Astrocyte (in vitro differentiated cells and primary cell): ENCODE measurements around the gene USP6NL. TPM values are rescaled to one million over a fixed set of nuclear protein-coding genes. Genes with fewer than 3 reads are reported as not detected.

Experiments
- DNase-seq: peaks from one replicate; pipeline ENCODE4 v3.0.0-alpha.2; 2010; ENCODE audit warnings: low read depth
- FAIRE-seq: peaks from 2 replicates; lab custom pipeline; 2011; peaks lifted over from hg19 to GRCh38; lab: Jason Lieb, UNC
- H2AFZ ChIP-seq: 2 replicates; pipeline ENCODE4 v1.6.0; 2012; ENCODE audit warnings: low read depth, low read length, inconsistent platforms
- H3K27ac ChIP-seq: 2 replicates; pipeline ENCODE4 v1.5.1; 2011; ENCODE audit warnings: low read depth, low read length, inconsistent platforms
- H3K27me3 ChIP-seq: 2 replicates; pipeline ENCODE4 v1.6.0; 2011; ENCODE audit warnings: low read length, inconsistent platforms; ENCODE audit not compliant: insufficient read depth
- H3K36me3 ChIP-seq: 2 replicates; pipeline ENCODE4 v1.5.1; 2011; ENCODE audit warnings: low read length, inconsistent platforms; ENCODE audit not compliant: insufficient read depth
- H3K4me1 ChIP-seq: 2 replicates; pipeline ENCODE4 v1.5.1; 2011; ENCODE audit warnings: low read length, inconsistent platforms; ENCODE audit not compliant: insufficient read depth
- H3K4me2 ChIP-seq: 2 replicates; pipeline ENCODE4 v1.6.0; 2012; ENCODE audit warnings: low read length, inconsistent platforms
- H3K4me3 ChIP-seq: 2 replicates; pipeline ENCODE4 v1.5.1; 2011; ENCODE audit warnings: low read depth, mild to moderate bottlenecking, low read length, inconsistent platforms; ENCODE audit not compliant: insufficient read depth
- H3K79me2 ChIP-seq: 2 replicates; pipeline ENCODE4 v1.6.0; 2012; ENCODE audit warnings: mild to moderate bottlenecking, low read length, inconsistent platforms; ENCODE audit not compliant: insufficient read depth
- H3K9ac ChIP-seq: 2 replicates; pipeline ENCODE4 v1.6.0; 2012; ENCODE audit warnings: mild to moderate bottlenecking, low read length, inconsistent platforms
- H3K9me3 ChIP-seq: 2 replicates; pipeline ENCODE4 v1.5.1; 2012; ENCODE audit warnings: low read depth, mild to moderate bottlenecking, low read length, inconsistent platforms; ENCODE audit not compliant: insufficient read depth
- H4K20me1 ChIP-seq: 2 replicates; pipeline ENCODE4 v1.6.0; 2012; ENCODE audit warnings: low read length, inconsistent platforms; ENCODE audit not compliant: insufficient read depth
- H3K27ac Mint-ChIP-seq: one replicate; pipeline ENCODE4 v1.8.0; 2021; ENCODE audit warnings: mild to moderate bottlenecking, mixed read lengths; ENCODE audit not compliant: unreplicated experiment
- H3K27me3 Mint-ChIP-seq: one replicate; pipeline ENCODE4 v1.8.0; 2021; ENCODE audit warnings: low read depth, mixed read lengths; ENCODE audit not compliant: unreplicated experiment
- H3K36me3 Mint-ChIP-seq: one replicate; pipeline ENCODE4 v1.8.0; 2021; ENCODE audit warnings: low read depth, mixed read lengths; ENCODE audit not compliant: unreplicated experiment
- H3K4me1 Mint-ChIP-seq: one replicate; pipeline ENCODE4 v1.8.0; 2021; ENCODE audit warnings: low read depth, mixed read lengths; ENCODE audit not compliant: unreplicated experiment
- H3K4me3 Mint-ChIP-seq: one replicate; pipeline ENCODE4 v1.8.0; 2021; ENCODE audit warnings: mild to moderate bottlenecking, moderate library complexity, mixed read lengths; ENCODE audit not compliant: unreplicated experiment
- H3K9me3 Mint-ChIP-seq: one replicate; pipeline ENCODE4 v1.8.0; 2021; ENCODE audit warnings: mild to moderate bottlenecking, mixed read lengths; ENCODE audit not compliant: unreplicated experiment
- EZH2 ChIP-seq: IDR thresholded peaks from 2 replicates; pipeline ENCODE4 v1.6.1; 2012; ENCODE audit warnings: mild to moderate bottlenecking, low read length, inconsistent platforms; ENCODE audit not compliant: insufficient read depth
- total RNA-seq: library from RNA; stranded (reverse); gene quantifications from 2 replicates; pipeline ENCODE4 v1.2.1, GENCODE V29; 2021
- TF ChIP-seq, protein P1 (sequence below): IDR thresholded peaks from 2 replicates; pipeline ENCODE4 v1.5.1; 2011; ENCODE audit warnings: low read depth, mild to moderate bottlenecking, inconsistent platforms, low read length, moderate library complexity; ENCODE audit not compliant: insufficient read depth

USP6NL gene
- total RNA-seq, 1 donor from 2014 or later: 16.6 TPM

- Histone ChIP-seq H3K4me1 (peaks cover 5% of the 10 kb centered on the region), H3K36me3 (no peaks in the 10 kb centered on the region), H3K4me2 (peak overlapping the region; percentile 54), H2AFZ (no peak overlapping the region), H3K27me3 (no peaks in the 10 kb centered on the region), H4K20me1 (peaks cover 33% of the 10 kb centered on the region), H3K9me3 (no peaks in the 10 kb centered on the region), H3K27ac (no peak overlapping the region), H3K4me3 (no peak overlapping the region), H3K9ac (no peak overlapping the region), H3K79me2 (peaks cover 56% of the 10 kb centered on the region)
- FAIRE-seq (no peak), DNase-seq (no peak)
- peak overlapping the region; percentile 27 for H3K4me3 Mint-ChIP-seq
- H3K27me3 Mint-ChIP-seq: no peaks in the 10 kb centered on the region
- no peak overlapping the region for H3K27ac Mint-ChIP-seq
- H3K9me3 Mint-ChIP-seq: no peaks in the 10 kb centered on the region
- H3K4me1 Mint-ChIP-seq: peaks cover 17% of the 10 kb centered on the region
- peaks cover 2% of the 10 kb centered on the region for H3K36me3 Mint-ChIP-seq
- TF ChIP-seq, protein P1, sequence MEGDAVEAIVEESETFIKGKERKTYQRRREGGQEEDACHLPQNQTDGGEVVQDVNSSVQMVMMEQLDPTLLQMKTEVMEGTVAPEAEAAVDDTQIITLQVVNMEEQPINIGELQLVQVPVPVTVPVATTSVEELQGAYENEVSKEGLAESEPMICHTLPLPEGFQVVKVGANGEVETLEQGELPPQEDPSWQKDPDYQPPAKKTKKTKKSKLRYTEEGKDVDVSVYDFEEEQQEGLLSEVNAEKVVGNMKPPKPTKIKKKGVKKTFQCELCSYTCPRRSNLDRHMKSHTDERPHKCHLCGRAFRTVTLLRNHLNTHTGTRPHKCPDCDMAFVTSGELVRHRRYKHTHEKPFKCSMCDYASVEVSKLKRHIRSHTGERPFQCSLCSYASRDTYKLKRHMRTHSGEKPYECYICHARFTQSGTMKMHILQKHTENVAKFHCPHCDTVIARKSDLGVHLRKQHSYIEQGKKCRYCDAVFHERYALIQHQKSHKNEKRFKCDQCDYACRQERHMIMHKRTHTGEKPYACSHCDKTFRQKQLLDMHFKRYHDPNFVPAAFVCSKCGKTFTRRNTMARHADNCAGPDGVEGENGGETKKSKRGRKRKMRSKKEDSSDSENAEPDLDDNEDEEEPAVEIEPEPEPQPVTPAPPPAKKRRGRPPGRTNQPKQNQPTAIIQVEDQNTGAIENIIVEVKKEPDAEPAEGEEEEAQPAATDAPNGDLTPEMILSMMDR: no peak
- TF ChIP-seq EZH2: no peak
Observed at GRCh38 chr10:11609052-11609451, 2.4 kb downstream of the USP6NL start.

- no peaks in the 10 kb centered on the region for H3K9me3 Mint-ChIP-seq
- no peaks in the 10 kb centered on the region for H3K27me3 ChIP-seq
- FAIRE-seq (no peak), DNase-seq (no peak)
- H3K4me1 Mint-ChIP-seq: peaks cover 19% of the 10 kb centered on the region
- no peak overlapping the region for H3K4me3 Mint-ChIP-seq
- no peak for TF ChIP-seq EZH2
- TF ChIP-seq, protein P1: no peak
- H3K4me1 ChIP-seq: peaks cover 5% of the 10 kb centered on the region
- H3K27ac Mint-ChIP-seq: no peak overlapping the region
- no peak overlapping the region for H2AFZ ChIP-seq
- no peaks in the 10 kb centered on the region for H3K27me3 Mint-ChIP-seq
- no peak overlapping the region for H3K27ac ChIP-seq
- peaks cover 63% of the 10 kb centered on the region for H3K79me2 ChIP-seq
- H3K36me3 ChIP-seq: no peaks in the 10 kb centered on the region
- H3K9me3 ChIP-seq: no peaks in the 10 kb centered on the region
- peaks cover 2% of the 10 kb centered on the region for H3K36me3 Mint-ChIP-seq
- peaks cover 39% of the 10 kb centered on the region for H4K20me1 ChIP-seq
- H3K4me2 ChIP-seq: no peak overlapping the region
- H3K4me3 ChIP-seq: no peak overlapping the region
- H3K9ac ChIP-seq: no peak overlapping the region
Observed at GRCh38 chr10:11608159-11609013, 3.1 kb downstream of the USP6NL start.

DNA sequence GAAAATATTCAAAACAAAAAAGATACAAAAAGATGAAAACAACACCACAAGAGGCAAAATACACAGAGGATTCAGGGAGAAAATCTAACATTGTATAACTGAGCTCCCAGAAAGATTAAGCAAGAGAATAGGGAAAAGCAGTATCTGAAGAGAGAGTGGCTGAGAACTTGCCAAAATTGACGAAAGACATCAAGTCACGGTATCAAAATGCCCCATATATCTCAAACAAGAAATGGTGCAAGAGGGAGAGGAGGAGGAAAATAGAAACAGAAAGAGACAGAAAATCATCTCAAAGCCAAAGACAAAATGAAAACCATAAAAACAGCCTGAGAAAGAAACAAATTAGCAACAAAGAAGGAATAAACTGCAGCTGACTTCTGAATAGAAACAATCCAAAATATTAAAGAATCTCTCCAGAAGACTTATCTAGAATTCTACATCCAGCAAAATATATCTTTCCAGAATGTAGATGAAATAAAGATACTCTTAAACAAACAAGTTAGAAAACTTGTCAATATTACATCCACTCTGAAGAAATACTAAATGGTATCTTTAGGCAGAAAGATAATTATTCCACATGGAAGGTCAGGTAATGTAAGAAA is 5.5 kb downstream of the USP6NL start:
- H3K9me3 Mint-ChIP-seq: no peaks in the 10 kb centered on the region
- H3K27me3 ChIP-seq: no peaks in the 10 kb centered on the region
- peak; percentile 56 for FAIRE-seq
- H3K9ac ChIP-seq: no peak overlapping the region
- DNase-seq: no peak
- peaks cover 2% of the 10 kb centered on the region for H3K36me3 Mint-ChIP-seq
- TF ChIP-seq, protein P1: no peak
- TF ChIP-seq EZH2: no peak
- no peaks in the 10 kb centered on the region for H3K9me3 ChIP-seq
- H3K4me1 Mint-ChIP-seq: peaks cover 26% of the 10 kb centered on the region
- H3K27me3 Mint-ChIP-seq: no peaks in the 10 kb centered on the region
- H4K20me1 ChIP-seq: peaks cover 58% of the 10 kb centered on the region
- no peak overlapping the region for H2AFZ ChIP-seq
- H3K27ac Mint-ChIP-seq: no peak overlapping the region
- peaks cover 88% of the 10 kb centered on the region for H3K79me2 ChIP-seq
- no peak overlapping the region for H3K4me3 Mint-ChIP-seq
- peaks cover 13% of the 10 kb centered on the region for H3K4me1 ChIP-seq
- H3K4me3 ChIP-seq: no peak overlapping the region
- H3K4me2 ChIP-seq: no peak overlapping the region
- H3K27ac ChIP-seq: no peak overlapping the region
- no peaks in the 10 kb centered on the region for H3K36me3 ChIP-seq
